H1 (cell line): ENCODE results near the gene NR5A1. TPM values are rescaled to one million over a fixed set of nuclear protein-coding genes. Genes with fewer than 3 reads are reported as not detected.

Experiments
- CTCF ChIA-PET: fragments of 300-600 bp; sonication (Branson Sonifier 250); formaldehyde crosslinking; loops from one replicate; lab custom pipeline; 2021; ENCODE audit not compliant: partially characterized antibody; lab: Charles Lee
- POLR2A ChIA-PET: fragments of 300-600 bp; sonication (Branson Sonifier 250); formaldehyde crosslinking; loops from one replicate; lab custom pipeline; 2021; ENCODE audit warnings: inconsistent platforms; ENCODE audit not compliant: partially characterized antibody; lab: Charles Lee
- DNase-seq, 2 experiments: peaks; one replicate each; pipeline versions ENCODE4 v3.0.0 to v3.0.0-alpha.2; 2010 to 2022; ENCODE audit warnings: low spot score in 2 of 2, low read depth in 1 of 2, mixed read lengths in 1 of 2
- FAIRE-seq: peaks from 2 replicates; lab custom pipeline; 2011; peaks lifted over from hg19 to GRCh38; lab: Jason Lieb, UNC
- H2AFZ ChIP-seq: 2 replicates; pipeline ENCODE4 v1.8.1; 2012; ENCODE audit warnings: low read length, inconsistent platforms
- H2AK5ac ChIP-seq: 2 replicates; pipeline ENCODE4 v1.6.1; 2013; ENCODE audit warnings: low read depth, low read length
- H2BK120ac ChIP-seq: replicated peaks from 2 replicates; pipeline ENCODE3; 2013; ENCODE audit warnings: low read depth, low read length, inconsistent platforms
- H2BK12ac ChIP-seq: 2 replicates; pipeline ENCODE4 v1.6.1; 2013; ENCODE audit warnings: low read depth, low read length
- H2BK15ac ChIP-seq: 2 replicates; pipeline ENCODE4 v1.6.1; 2013; ENCODE audit warnings: low read length
- H2BK20ac ChIP-seq: 2 replicates; pipeline ENCODE4 v1.6.1; 2013; ENCODE audit warnings: low read length
- H2BK5ac ChIP-seq: 2 replicates; pipeline ENCODE4 v1.6.1; 2013; ENCODE audit warnings: low read depth, low read length
- H3K14ac ChIP-seq: 2 replicates; pipeline ENCODE4 v1.6.1; 2013; ENCODE audit warnings: inconsistent platforms; ENCODE audit not compliant: insufficient read length
- H3K18ac ChIP-seq: 2 replicates; pipeline ENCODE4 v1.6.1; 2013; ENCODE audit warnings: low read length; ENCODE audit errors: extremely low read depth
- H3K23ac ChIP-seq: 2 replicates; pipeline ENCODE4 v1.6.1; 2013; ENCODE audit warnings: inconsistent platforms; ENCODE audit not compliant: insufficient read length
- H3K23me2 ChIP-seq: 2 replicates; pipeline ENCODE4 v1.6.1; 2013; ENCODE audit warnings: low read depth, low read length
- H3K27ac ChIP-seq: 2 replicates; pipeline ENCODE4 v1.6.1; 2011; ENCODE audit warnings: low read depth, low read length, inconsistent platforms
- H3K27me3 ChIP-seq, 4 experiments: replicated peaks in 1 of 4; 1 replicate in 1 of 4; 2 replicates in 3 of 4; pipeline versions ENCODE4 v1.6.1 to v1.8.1; 2011 to 2013; ENCODE audit warnings: low read length in 3 of 4, mild to moderate bottlenecking in 3 of 4, inconsistent platforms in 2 of 4, mixed read lengths in 2 of 4, moderate library complexity in 1 of 4; ENCODE audit not compliant: control insufficient read depth in 3 of 4, insufficient read depth in 3 of 4; ENCODE audit errors: extremely low read depth in 1 of 4
- H3K36me3 ChIP-seq, 4 experiments: 2 replicates each; pipeline versions ENCODE4 v1.6.1 to v1.8.1; 2011 to 2013; ENCODE audit warnings: mild to moderate bottlenecking in 4 of 4, low read length in 3 of 4, moderate library complexity in 2 of 4, control low read depth in 1 of 4, inconsistent platforms in 1 of 4; ENCODE audit not compliant: insufficient read depth in 4 of 4, control insufficient read depth in 2 of 4
- H3K4ac ChIP-seq: replicated peaks from 2 replicates; pipeline ENCODE3; 2013; ENCODE audit warnings: low read length, low read depth, mixed read lengths, inconsistent platforms; ENCODE audit not compliant: insufficient read length
- H3K4me1 ChIP-seq, 4 experiments: replicated peaks in 1 of 4; 1 replicate in 1 of 4; 2 replicates in 3 of 4; pipeline versions ENCODE4 v1.6.1 to v1.8.1; 2011 to 2013; ENCODE audit warnings: low read length in 3 of 4, inconsistent platforms in 2 of 4, mixed read lengths in 1 of 4; ENCODE audit not compliant: insufficient read depth in 4 of 4, control insufficient read depth in 3 of 4
- H3K4me2 ChIP-seq, 2 experiments: 2 replicates each; pipeline versions ENCODE4 v1.6.1 to v1.8.1; 2011 to 2013; ENCODE audit warnings: low read depth in 2 of 2, low read length in 2 of 2, control low read depth in 1 of 2, inconsistent platforms in 1 of 2, mild to moderate bottlenecking in 1 of 2; ENCODE audit not compliant: insufficient read depth in 1 of 2
- H3K4me3 ChIP-seq, 4 experiments: fragments of 200-600, 300-600 bp in 1 of 4; sonication (generic), shearing (Covaris generic), sonication (Bioruptor Twin) in 1 of 4; 2 replicates each; pipeline versions ENCODE4 v1.5.1 to v1.8.1; 2011 to 2016; ENCODE audit warnings: low read length in 4 of 4, low read depth in 3 of 4, control low read depth in 2 of 4, inconsistent platforms in 2 of 4, mild to moderate bottlenecking in 2 of 4, mixed read lengths in 1 of 4, moderate library complexity in 1 of 4; ENCODE audit not compliant: insufficient read depth in 2 of 4; ENCODE audit errors: extremely low read depth in 1 of 4
- H3K56ac ChIP-seq: replicated peaks from 2 replicates; pipeline ENCODE3; 2013; ENCODE audit warnings: low read depth, mild to moderate bottlenecking, mixed read lengths, low read length, inconsistent platforms; ENCODE audit not compliant: insufficient read length
- H3K79me1 ChIP-seq: 2 replicates; pipeline ENCODE4 v1.6.1; 2013; ENCODE audit warnings: low read depth, low read length, control low read depth
- H3K79me2 ChIP-seq, 2 experiments: 2 replicates each; pipeline versions ENCODE4 v1.6.1 to v1.8.1; 2012 to 2013; ENCODE audit warnings: low read length in 2 of 2, mild to moderate bottlenecking in 2 of 2, inconsistent platforms in 1 of 2; ENCODE audit not compliant: insufficient read depth in 2 of 2, control insufficient read depth in 1 of 2
- H3K9ac ChIP-seq, 4 experiments: replicated peaks in 1 of 4; 1 replicate in 1 of 4; 2 replicates in 3 of 4; pipeline versions ENCODE4 v1.6.1 to v1.8.1; 2011 to 2013; ENCODE audit warnings: low read depth in 3 of 4, low read length in 3 of 4, control low read depth in 2 of 4, mild to moderate bottlenecking in 2 of 4, moderate library complexity in 2 of 4, inconsistent platforms in 1 of 4; ENCODE audit errors: extremely low read depth in 1 of 4
- H3K9me3 ChIP-seq, 2 experiments: 2 replicates each; pipeline versions ENCODE4 v1.6.1 to v1.8.1; 2012 to 2013; ENCODE audit warnings: mild to moderate bottlenecking in 2 of 2, moderate library complexity in 2 of 2, control low read depth in 1 of 2, inconsistent platforms in 1 of 2, low read depth in 1 of 2, low read length in 1 of 2, mixed read lengths in 1 of 2; ENCODE audit not compliant: insufficient read depth in 2 of 2
- H4K20me1 ChIP-seq, 2 experiments: replicated peaks in 1 of 2; 2 replicates each; pipeline versions ENCODE3 to v1.8.1; 2011 to 2013; ENCODE audit warnings: inconsistent platforms in 2 of 2, low read length in 2 of 2, mild to moderate bottlenecking in 1 of 2; ENCODE audit not compliant: insufficient read depth in 2 of 2, control insufficient read depth in 1 of 2
- H4K5ac ChIP-seq: 2 replicates; pipeline ENCODE4 v1.6.1; 2013; ENCODE audit warnings: low read length, low read depth, mixed read lengths, inconsistent platforms; ENCODE audit not compliant: insufficient read length
- H4K8ac ChIP-seq: 2 replicates; pipeline ENCODE4 v1.8.0; 2013; ENCODE audit warnings: mild to moderate bottlenecking, moderate library complexity, low read length, inconsistent platforms; ENCODE audit not compliant: insufficient read depth; ENCODE audit errors: extremely low read depth
- H4K91ac ChIP-seq: replicated peaks from 2 replicates; pipeline ENCODE3; 2013; ENCODE audit warnings: low read length, mixed read lengths, inconsistent platforms; ENCODE audit not compliant: insufficient read length
- CEBPB ChIP-seq: IDR thresholded peaks from 2 replicates; pipeline ENCODE4 v1.6.1; 2012; ENCODE audit warnings: low read depth, low read length
- E2F6 ChIP-seq: IDR thresholded peaks from 2 replicates; pipeline ENCODE4 v1.6.1; 2012; ENCODE audit warnings: inconsistent platforms
- KDM4A ChIP-seq: IDR thresholded peaks from one replicate; pipeline ENCODE4 v1.7.1; 2012; ENCODE audit warnings: low read depth, mild to moderate bottlenecking, moderate library complexity, low read length, inconsistent platforms; ENCODE audit not compliant: severe bottlenecking
- NANOG ChIP-seq: IDR thresholded peaks from 2 replicates; pipeline ENCODE4 v1.6.1; 2011; ENCODE audit warnings: low read length, low read depth, mild to moderate bottlenecking, inconsistent platforms; ENCODE audit not compliant: insufficient read depth, poor library complexity, severe bottlenecking
- PHF8 ChIP-seq: fragments of 200-600 bp; sonication (generic); conservative IDR thresholded peaks from 2 replicates; pipeline ENCODE4 v1.7.1; 2012; ENCODE audit warnings: low read depth, mild to moderate bottlenecking, inconsistent platforms, low read length, moderate library complexity
- RXRA ChIP-seq: IDR thresholded peaks from 2 replicates; pipeline ENCODE4 v1.6.1; 2011; ENCODE audit warnings: low read depth, mild to moderate bottlenecking, low read length, moderate library complexity; ENCODE audit not compliant: insufficient read depth
- SP4 ChIP-seq: IDR thresholded peaks from 2 replicates; pipeline ENCODE4 v1.6.1; 2012; ENCODE audit warnings: low read length, inconsistent platforms
- TAF1 ChIP-seq: IDR thresholded peaks from 2 replicates; pipeline ENCODE4 v1.6.1; 2011; ENCODE audit warnings: mild to moderate bottlenecking, low read depth, low read length
- TAF7 ChIP-seq: optimal IDR thresholded peaks from 2 replicates; pipeline ENCODE3; 2011; ENCODE audit warnings: low read depth, mild to moderate bottlenecking, inconsistent platforms, low read length, moderate library complexity, borderline replicate concordance
- TBP ChIP-seq: IDR thresholded peaks from 2 replicates; pipeline ENCODE4 v1.6.1; 2011; ENCODE audit warnings: low read depth, low read length, improper control_type of control experiment
- WGBS, 2 experiments: shearing (Covaris generic) in 1 of 2; methylation state at CpG; one replicate each; pipeline versions ENCODE4 v1.1.6 to v1.1.7; 2013 to 2015; ENCODE audit warnings: low lambda C conversion rate in 2 of 2, mixed read lengths in 2 of 2, inconsistent platforms in 1 of 2, low coverage in 1 of 2, missing lambda C conversion rate in 1 of 2; ENCODE audit not compliant: insufficient replicate concordance in 2 of 2, insufficient coverage in 1 of 2, insufficient read length in 1 of 2; ENCODE audit errors: extremely low coverage in 1 of 2, missing lambda C conversion rate in 1 of 2; 5-methylcytosine and 5-hydroxymethylcytosine counted together
- polyA plus RNA-seq, 7 experiments: library from polyadenylated mRNA; depleted of rRNA in 3 of 7; stranded (reverse) in 5 of 7; unstranded in 2 of 7; fragments of >200 nt in 5 of 7; fragments of 200-250 nt in 2 of 7; gene quantifications; 1 replicate in 5 of 7; 2 replicates in 1 of 7; 4 replicates in 1 of 7; pipeline versions ENCODE4 v1.2.1 to v1.2.3, GENCODE V29; 2011 to 2013; ENCODE audit warnings: missing spikeins in 2 of 7, mixed read lengths in 2 of 7
- total RNA-seq: library from RNA; stranded (reverse); fragmentation: NEBNext Ultra II Directional; extraction: Animal tissue kit (Norgen Biotek cat#: 25700); gene quantifications from 2 replicates; pipeline ENCODE4 v1.2.1, GENCODE V29; 2021

The NR5A1 gene
- total and polyA plus RNA-seq, 2 of the 8 experiments (the other 6 are each of a cell fraction or from before 2014, with no cell fraction given), result 0.29 to 0.58 TPM

- H4K8ac ChIP-seq, result peak within 1 kb of the TSS; percentile 83
- FAIRE-seq (no peak), DNase-seq (peak; percentile 70 to 96)
- H2BK12ac ChIP-seq, result peak within 1 kb of the TSS; percentile 53; the same call in 1 of the 2 replicates
- H2AK5ac ChIP-seq, result peak within 1 kb of the TSS; percentile 47; the same call in 1 of the 2 replicates
- peak within 1 kb of the TSS; percentile 88; the same call in 1 of the 2 replicates for H2BK15ac ChIP-seq
- H3K9me3 ChIP-seq, result peaks cover 0 to 4% of the 10 kb centered on the region in 2 experiments; a peak in 2 of 4 replicates
- peak within 1 kb of the TSS; percentile 20 to 63 (median 42) for H3K4me3 ChIP-seq
- peak within 1 kb of the TSS; percentile 80 for H3K4me2 ChIP-seq
- H4K20me1 ChIP-seq, result no peaks in the 10 kb centered on the region
- H2AFZ ChIP-seq, result peak within 1 kb of the TSS; percentile 90; the same call in 1 of the 2 replicates
- no peak within 1 kb of the TSS for H3K4ac ChIP-seq
- peak within 1 kb of the TSS in 2 of 4 experiments; percentile 6 to 16; a peak in 2 of 7 replicates for H3K9ac ChIP-seq
- H3K23me2 ChIP-seq, result peaks cover 13% of the 10 kb centered on the region; the same call in 1 of the 2 replicates
- H2BK120ac ChIP-seq, result no peak within 1 kb of the TSS
- peak within 1 kb of the TSS; percentile 26; the same call in 1 of the 2 replicates for H3K18ac ChIP-seq
- peaks cover 10 to 33% (median 25%) of the 10 kb centered on the region in 4 experiments for H3K27me3 ChIP-seq
- H2BK5ac ChIP-seq, result peak within 1 kb of the TSS; percentile 18; the same call in 1 of the 2 replicates
- no peak within 1 kb of the TSS for H3K14ac ChIP-seq
- ChIA-PET CTCF (interaction anchor here (0.6 to 2.7 kb wide), 9 partner anchors 14 to 314 kb away, joined by 3 to 10 read pairs (median 4); no protein-coding TSS in a partner anchor), POLR2A (interaction anchor here (1.2 kb wide), 1 partner anchor 47 kb away, joined by 4 read pairs; no protein-coding TSS in a partner anchor)
- H3K27ac ChIP-seq, result no peak within 1 kb of the TSS; the same call in 1 of the 2 replicates
- peaks cover 0 to 3% (median 0%) of the 10 kb centered on the region in 4 experiments; a peak in 1 of 8 replicates for H3K36me3 ChIP-seq
- H4K5ac ChIP-seq, result no peak within 1 kb of the TSS
- no peaks in the 10 kb centered on the region for H3K79me1 ChIP-seq
- H3K4me1 ChIP-seq, result peaks cover 0 to 20% (median 14%) of the 10 kb centered on the region in 4 experiments; a peak in 6 of 7 replicates
- peak within 1 kb of the TSS; percentile 20 for H4K91ac ChIP-seq
- 7% methylated on average over 25 of the region's 41 CpGs; no CpG with 5 or more reads in 1 of the 2 experiments for WGBS, 2 experiments
- H3K23ac ChIP-seq, result no peak within 1 kb of the TSS
- 0 out of 2 replicates have a peak within 1 kb of the TSS, but pooled peaks have one; percentile 21 for H2BK20ac ChIP-seq
- no peaks in the 10 kb centered on the region for H3K79me2 ChIP-seq
- peak within 1 kb of the TSS; percentile 6 for H3K56ac ChIP-seq
- TF ChIP-seq TAF7, result peak; percentile 56
- TF ChIP-seq RXRA, result no peak
- TF ChIP-seq TAF1, result peak; percentile 86
- TF ChIP-seq TBP, result peak; percentile 74; the same call in 1 of the 2 replicates
- no peak for TF ChIP-seq SP4
- no peak for TF ChIP-seq CEBPB
- peak; percentile 88 for TF ChIP-seq KDM4A
- TF ChIP-seq E2F6, result peak; percentile 80
- 0 out of 2 replicates have a peak, but pooled peaks have one; percentile 37 for TF ChIP-seq PHF8
- no peak for TF ChIP-seq NANOG
These were observed 56.8 kb downstream of the NR5A1 start, which contains the start of gene ADGRD2 for GRCh38 chr9:124450241-124450924. TSS of gene ADGRD2 (plus strand) at chr9:124450451. CDS start at chr9:124451667, 1,216 bp downstream.
